Endothelial cell of hepatic sinusoid (primary cell): ENCODE measurements around the gene GALNT13.

ENCODE experiments used
- in situ Hi-C: cut with HindIII; loops from 2 replicates; pipeline ENCODE4 v1.10.0; 2017; ENCODE audit warnings: low sequenced_read_pairs

GALNT13 gene

DNA sequence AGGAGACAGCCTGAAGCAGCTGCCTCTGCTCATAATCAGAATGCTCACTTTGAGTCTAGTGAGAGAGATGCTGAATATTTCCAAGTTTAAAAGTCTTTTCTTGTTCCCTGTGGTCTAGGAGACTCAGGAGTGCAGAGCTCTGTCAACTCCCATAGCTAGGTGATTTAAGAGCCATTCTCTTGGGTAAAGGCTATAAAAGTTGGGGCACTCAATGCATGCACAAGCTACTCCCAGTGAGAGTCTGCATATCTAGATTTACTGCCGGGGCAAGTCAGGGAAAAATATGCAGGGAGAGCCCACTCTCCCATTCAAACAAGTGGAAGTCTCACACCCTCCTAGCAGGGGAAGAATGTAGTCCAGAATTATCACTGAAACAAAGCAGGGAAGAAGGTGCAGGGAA lies 418.1 kb downstream of the GALNT13 start:
- in situ Hi-C loops, result no loop called here

DNA sequence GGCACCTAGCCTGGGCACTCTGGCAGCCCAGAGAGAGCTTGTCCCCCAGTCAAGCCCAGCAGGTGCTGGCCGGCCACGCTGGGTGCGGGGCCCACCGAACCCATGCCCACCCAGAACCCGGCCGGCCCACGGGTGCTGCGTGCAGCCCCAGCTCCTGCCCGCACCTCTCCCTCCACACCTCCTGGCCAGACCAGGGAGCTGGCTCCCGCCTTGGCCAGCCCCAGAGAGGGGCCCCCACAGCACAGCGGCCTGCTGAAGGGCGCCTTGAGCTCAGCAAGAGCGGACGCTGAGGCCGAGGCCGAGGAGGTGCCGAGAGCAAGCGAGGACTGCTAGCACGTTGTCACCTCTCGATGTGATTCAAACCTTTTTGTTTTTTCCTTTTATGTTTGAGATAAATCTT lies 419.8 kb downstream of the GALNT13 start:
- in situ Hi-C loops, result no loop called here

DNA sequence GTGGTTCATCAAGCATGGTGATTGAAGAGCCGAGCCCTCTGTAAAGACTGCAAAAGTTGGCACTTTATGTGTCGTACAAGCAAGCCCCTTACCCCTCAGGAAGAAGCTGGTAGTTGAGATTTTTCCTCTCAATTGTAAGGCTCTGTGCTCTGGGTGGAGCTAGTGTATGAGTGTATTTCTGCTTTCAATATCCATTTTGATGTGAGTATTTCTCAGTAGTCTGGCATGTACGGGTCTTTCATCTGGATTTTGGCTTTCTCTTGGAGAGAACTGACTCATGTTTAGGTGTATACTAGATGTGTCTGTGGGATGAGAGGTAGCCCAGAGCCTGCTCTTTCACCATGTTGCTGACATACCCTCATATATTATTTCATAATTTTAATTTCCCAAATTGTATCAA lies 420.2 kb downstream of the GALNT13 start:
- in situ Hi-C loops, result no loop called here

DNA sequence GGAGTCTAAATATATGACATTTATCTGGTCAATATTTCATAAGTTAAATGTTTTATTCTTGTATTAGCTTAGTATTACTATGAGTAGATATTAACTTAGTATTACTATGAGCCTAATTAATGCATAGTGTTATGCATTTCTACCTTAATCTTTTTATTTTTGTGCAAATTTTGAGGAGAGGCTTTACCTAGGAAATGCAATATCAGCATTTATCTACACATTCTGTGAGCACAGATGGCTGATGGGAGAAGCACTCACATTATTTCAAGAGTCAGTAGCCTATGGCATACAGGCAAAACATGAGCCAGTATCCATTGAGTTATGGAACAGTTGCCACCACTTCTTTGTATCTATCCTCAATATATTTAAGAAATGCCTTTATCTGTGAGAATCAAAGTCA lies 422.1 kb downstream of the GALNT13 start:
- in situ Hi-C loops, result no loop called here

DNA sequence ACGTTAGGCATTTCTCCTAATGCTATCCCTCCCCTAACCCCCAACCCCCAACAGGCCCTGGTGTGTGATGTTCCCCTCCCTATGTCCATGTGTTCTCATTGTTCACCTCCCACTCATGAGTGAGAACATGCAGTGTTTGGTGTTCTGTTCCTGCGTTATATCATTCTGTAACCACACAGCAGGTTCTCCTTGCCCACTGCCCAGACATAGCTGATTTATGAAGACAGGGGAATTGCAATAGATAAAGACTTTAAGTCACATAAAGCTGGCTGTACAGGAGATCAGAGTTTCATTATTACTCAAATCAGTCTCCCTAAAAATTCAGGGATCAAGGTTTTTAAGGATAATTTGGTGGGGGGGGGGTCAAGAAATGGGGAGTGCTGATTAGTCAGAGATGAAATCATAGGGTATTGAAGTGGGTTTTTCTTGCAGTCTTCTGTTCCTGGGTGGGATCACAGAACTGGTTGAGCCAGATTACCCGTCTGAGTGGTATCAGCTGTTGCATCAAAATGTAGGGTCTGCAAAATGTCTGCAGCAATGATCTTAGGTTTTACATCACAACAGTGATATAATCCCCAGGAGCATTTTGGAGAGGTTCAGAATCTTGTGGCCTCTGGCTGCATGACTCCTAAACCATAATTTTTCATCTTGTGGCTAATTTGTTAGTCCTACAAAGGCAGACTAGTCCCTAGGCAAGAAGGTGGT lies 434.7 kb downstream of the GALNT13 start:
- in situ Hi-C loops, result no loop called here

DNA sequence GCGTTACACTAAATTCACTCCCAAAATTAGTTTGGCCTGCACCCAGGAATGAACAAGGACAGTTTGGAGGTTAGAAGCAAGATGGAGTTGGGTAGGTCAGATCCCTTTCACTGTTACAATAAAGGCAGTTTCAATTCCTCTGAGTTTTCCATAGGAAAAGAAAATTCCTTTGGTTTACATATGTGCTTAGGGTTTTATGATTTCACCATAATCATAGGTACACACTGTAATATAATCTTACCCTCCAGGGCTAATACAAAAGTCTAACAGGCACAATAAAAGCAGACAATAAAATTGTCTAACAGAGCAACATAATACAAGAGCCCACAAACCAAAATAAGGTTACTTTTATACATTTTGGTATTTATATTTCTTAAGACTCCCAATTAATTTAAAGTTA lies 435.3 kb downstream of the GALNT13 start:
- in situ Hi-C loops, result no loop called here

DNA sequence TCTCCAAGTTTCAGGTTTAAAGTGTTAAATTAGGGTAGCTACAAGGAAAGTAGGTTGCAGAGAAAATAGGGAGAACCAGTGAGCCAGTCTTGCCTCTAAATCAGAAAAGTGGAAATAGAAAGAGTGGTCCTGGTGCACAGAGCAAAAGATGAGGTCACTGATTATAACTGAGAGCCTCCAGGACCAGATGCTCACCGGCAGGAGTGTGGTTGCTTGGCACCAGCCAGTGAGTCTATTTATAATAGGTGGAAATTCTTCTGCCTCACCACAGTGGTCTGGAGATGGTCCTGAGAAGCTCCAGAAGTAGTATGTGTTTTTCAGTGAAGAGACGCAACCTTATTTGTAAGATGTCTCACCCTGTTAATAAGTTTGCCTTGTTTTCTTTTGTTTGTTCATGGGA lies 452.9 kb downstream of the GALNT13 start:
- in situ Hi-C loops, result no loop called here

DNA sequence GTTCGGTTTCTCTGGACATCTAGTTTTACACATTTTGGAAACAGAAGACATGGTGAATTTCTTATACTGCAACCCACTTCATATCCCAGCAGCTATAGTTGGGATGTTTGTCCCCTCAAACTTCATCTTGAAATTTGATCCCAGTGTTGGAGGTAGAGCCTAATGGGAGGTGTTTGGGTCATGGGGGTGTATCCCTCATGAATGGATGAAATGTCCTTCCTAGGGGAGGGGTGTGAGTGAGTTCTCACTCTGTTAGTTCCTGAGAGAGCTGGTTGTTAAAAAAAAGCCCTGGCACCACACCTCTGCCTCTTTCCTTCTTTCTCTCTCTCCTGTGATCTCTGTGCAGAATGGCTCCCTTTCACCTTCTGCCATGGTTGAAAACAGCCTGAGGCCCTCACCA lies 457.8 kb downstream of the GALNT13 start:
- in situ Hi-C loops, result no loop called here

DNA sequence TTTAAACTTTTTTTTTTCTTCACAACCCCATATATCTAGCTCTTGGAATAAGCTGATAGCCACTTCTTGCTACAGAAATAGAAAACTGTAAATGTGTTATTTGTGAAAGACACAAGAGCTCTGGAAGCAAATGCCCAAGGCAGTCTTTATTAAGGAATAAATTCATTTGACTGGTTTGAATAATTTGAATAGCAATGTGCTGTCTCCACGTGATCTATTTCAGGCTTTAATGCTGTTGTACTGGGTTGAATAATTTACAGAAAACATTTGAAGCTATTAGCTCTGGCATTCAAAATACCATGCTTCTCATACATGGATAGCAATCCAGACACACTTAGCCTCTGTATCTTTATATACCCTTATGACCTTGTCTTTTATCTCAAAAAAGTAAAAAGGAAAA lies 460.1 kb downstream of the GALNT13 start:
- in situ Hi-C loops, result no loop called here

DNA sequence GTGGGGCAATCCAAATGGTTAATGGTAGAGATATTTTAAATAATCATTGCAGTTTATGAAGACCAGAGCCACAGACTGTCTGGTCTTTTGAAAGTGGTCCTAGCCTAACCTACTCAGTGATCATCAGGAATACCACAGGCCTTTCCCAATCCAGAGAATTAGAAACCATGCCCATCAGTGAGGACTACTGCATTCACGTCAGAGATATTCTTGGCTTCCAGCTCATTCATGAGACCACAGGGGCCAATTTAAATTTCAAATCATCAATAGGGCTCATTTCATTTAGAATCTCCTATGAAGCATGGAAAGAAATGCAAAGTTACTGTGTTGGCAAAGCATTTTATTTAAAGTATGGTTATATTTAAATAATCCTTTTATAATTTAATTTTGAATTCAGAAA lies 464.5 kb downstream of the GALNT13 start:
- in situ Hi-C loops, result no loop called here

DNA sequence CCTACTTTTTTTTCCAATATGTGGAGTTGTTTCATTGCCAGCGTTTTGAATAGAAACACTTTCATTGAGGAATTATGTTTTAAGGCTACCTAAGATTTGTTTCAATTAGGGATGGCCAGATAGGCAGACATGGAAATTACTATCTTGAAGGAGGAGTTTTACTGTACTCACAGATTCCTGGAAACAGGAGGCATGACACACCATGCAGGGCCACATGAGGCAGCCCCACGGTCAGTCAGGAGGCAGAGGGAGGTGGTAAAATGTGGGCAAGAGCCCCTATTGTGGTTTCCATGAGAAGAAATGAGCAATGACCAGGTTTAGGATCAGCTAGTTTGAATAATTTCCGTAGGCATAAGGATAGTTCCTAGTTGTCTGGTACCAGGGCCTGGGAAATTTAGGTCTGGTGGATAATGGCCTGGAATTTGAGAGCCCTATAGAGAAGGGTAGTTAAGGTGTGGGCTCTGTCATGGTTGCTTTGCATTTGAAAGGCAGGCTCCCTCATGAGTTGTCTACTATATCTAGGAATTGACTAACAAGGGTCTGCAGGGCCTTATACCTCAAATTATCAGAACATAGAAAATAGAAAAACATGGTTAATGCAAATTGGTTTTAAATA lies 466.7 kb downstream of the GALNT13 start:
- in situ Hi-C loops, result no loop called here

DNA sequence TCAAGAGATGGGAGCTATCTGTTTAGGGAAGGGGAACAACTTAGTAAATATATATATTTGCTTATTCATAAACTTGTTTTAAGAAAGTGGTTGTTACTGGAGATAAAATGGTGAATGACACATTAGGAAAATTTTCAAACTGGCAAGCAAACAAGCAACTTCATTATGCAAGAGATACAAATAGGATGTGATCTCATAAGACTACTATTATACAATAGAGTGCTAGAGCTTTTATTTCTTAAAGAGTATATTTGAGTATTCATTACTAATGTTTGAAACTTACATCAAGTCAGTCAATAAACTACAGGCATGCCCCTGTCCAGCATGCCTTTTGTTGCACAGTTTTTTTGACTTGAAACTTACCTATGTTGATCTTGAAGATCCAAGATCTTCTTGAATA lies 471.6 kb downstream of the GALNT13 start:
- in situ Hi-C loops, result no loop called here

DNA sequence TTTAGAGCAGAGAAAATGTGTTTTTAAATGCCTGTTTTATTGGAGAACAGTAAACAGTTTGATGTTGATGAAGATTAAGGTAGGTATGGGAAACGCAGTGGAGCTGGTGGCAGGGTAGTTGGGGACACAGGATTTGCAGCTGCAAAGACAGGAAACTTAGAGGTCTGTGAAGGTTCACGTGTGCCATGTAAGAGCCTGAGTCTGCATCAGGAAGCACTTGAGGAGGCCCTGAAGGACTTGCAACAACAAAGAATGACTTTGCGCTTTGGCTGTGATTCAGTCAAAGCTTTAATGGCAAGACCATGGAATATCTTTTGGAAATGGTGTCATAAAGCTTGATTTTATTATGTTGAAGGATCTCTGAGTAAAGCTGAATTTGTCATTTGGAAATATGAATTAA lies 479.2 kb downstream of the GALNT13 start:
- in situ Hi-C loops, result no loop called here

DNA sequence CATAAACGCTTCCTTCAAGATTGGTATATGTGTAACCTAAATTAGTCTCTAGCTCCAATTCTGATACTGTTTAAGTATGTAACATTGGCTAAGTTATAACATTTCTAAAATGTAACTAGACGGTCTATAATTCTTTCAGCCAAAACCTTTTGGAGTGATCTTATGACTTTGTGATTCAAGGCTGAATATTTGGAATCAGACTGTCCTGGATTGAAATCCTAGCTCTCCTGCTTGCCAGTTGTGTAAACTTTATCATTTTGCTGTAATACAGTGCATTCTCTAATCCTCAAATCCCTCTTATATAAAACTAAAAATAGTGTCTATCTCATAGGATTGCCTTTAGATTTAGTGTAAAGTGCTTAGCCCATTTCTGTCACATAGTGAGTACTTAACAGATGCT lies 489.6 kb downstream of the GALNT13 start:
- in situ Hi-C loops, result no loop called here

DNA sequence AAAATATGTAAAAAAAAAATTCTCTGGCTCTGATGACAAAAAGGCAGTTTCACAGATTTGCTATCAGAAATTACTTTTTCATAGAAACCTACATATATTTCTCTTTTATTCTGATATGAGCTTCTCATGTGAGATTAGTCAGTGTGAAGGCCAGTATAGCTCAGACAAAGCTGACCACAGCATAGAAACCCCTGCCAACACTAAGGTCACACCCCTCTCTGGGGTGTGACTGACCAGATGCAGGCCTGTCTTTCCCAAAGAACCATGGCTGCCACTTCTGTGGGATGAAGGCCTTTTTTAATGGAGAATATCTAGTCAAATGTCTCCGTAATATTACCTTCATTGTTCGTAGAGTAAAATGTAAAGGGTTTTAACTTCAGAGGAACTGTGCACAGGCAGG lies 496.4 kb downstream of the GALNT13 start:
- in situ Hi-C loops, result no loop called here

DNA sequence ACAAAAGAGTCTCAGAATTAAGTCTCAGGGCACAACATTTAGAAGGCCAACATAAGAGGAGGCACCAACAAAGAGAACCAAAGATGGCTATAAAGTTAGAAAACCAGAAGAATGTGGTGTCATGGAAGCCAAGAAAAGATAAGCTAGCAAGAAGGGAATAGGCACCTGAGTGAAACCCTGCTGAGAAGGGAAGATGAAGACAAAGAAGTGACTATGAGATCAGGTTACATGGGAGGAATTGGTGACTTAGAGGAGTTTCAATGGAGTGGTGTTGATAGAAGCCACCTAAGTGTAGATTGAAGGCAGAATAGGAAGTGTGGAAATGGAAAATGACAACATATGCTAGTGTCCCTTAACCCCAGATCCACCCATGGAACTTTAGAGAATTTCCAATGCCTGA lies 499.2 kb downstream of the GALNT13 start:
- in situ Hi-C loops, result no loop called here

DNA sequence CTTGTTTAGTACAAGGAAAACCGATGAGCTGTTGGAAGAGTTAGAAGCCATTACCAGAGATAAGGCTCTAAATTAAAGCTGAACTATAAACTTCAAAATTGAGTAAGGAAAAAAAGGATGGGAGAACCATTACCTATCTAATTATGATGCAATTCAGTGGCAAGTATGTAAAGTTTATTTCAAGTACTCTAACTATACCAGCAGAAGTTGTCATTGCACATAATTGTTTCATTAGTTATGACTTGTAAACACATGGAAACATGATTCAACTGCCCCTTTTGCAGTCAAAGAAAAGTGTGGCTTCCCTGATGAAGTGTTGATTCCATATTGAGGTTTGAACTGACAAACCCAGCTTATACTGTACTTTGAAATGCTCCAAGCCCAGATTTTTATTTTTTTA lies 502.7 kb downstream of the GALNT13 start:
- in situ Hi-C loops, result no loop called here

DNA sequence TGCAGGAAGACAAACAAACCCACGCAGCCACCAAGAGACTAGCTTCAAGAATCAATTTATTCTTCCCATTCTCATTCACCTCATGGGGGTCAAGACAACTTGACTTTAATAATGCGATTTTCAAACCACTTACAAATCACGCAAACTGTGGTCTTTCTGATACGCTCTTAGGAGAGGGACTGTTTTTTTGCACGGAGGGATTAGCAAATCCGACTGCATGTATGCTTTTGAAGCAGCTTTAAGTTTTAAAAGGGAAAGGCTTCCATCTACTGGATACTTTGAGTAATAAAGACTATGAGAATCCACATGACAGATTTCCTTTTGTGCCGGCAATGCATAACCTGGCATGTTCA lies 503.8 kb downstream of the GALNT13 start:
- in situ Hi-C loops, result no loop called here

DNA sequence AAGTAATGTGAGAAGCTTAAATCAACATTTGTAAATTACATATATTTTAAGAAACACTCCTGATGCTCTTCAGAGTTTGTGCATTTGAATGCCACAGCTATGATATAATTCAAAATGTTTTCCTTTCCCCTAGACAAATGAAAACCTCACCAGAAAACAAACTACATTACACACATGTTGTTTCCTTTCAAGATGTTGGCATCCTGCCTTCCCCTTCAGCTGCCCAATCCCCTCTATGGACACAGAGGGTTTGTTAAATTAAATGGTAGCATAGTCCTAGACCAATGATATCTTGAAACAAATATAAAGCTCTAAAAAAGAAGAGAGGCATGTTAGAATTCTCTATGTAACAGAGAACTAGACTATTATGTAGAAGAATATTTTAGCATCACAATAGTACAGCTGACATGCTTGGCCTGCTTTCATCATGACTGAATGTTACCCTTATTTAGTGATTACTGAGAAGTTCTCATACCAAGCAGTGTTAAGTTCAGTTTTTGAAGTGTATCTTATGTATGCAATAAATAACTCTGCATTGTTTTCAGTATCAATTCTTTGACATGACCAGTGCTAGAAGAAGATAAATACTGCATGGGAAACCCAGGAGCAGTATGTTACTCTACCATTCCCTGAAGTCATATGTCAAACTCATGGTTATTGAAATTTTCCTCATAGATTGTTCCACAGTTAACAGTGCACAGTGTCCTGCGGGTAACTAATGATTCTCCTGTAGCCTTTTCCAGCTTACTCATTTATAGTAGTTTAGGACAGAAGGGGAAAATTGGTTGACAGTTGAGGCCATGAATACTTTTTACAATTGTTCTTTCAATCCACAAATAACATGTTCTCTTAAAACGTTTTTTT lies 510.4 kb downstream of the GALNT13 start:
- in situ Hi-C loops, result no loop called here

DNA sequence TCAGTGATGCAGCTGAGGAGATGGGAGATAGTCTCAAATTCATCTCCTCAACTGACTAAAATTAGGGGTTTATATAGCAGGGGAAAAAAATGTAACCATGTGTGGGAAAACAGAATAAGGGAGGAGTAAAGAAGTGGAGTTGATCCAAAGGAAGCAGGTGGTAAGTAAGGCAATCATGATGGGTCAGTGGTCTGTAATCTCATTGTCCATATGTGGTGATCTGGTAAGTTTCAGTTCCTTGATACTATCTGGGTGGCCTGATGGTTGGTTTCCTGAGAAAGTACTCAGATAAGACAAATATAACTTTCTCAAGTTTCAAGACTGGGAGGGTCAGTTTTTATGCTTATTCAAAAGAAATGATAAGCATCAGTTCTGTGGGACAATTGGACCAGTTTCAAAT lies 514.5 kb downstream of the GALNT13 start:
- in situ Hi-C loops, result no loop called here

DNA sequence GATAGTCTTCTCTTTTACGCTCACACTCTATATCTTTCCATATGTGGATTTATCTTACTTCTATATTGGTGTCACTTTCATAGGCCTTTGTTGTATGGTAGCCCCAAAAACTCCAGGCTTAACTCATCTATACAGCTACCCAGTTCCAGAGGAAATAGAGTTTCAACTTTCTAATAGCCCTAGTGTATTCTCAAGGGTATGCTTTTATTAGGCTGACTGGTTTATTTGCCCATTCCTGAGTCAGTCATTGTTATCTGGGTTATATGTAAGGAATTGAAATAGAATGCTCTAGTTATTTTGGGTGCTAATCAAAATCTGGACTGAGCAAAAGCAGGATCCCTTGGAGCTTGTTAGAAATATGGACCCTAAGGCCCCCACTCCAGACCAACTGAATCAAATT lies 519.3 kb downstream of the GALNT13 start:
- in situ Hi-C loops, result no loop called here

DNA sequence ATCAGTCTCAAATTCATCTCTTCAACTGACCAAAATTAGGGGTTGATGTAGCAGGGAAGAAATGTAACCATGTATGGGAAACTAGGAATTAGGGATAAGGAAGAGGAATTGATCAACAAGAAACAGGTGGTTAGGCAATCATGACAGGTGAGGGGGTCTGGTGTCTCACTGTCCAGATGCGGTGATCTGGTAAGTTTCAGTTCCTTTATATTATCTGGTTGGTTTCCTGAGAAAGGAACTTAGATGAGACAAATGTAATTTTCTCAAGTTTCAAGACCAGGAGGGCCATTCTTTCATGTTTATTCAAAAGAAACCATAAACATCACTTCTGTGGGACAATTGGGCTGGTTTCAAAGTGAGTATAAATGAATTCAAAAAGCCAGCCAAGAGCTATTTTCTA lies 520.5 kb downstream of the GALNT13 start:
- in situ Hi-C loops, result no loop called here
